IMR-90 (cell line): Measurements from ENCODE around the gene MELTF. TPM values are rescaled to one million over a fixed set of nuclear protein-coding genes. Genes with fewer than 3 reads are reported as not detected.

Experiments used
- ATAC-seq: fragments of 200-7000 bp; cut with Tn5 transposase; 2 replicates; pipeline ENCODE4 v1.9.1; 2020; ENCODE audit warnings: low read depth, mild to moderate bottlenecking, moderate library complexity
- BruUV-seq: library from RNA; stranded (reverse); fragments of 400-500 nt; replicated peaks from 2 replicates; lab custom pipeline; 2021; lab: Mats Ljungman, UMichigan
- CTCF ChIA-PET: fragments of 300-600 bp; formaldehyde crosslinking; extraction: SDS; loops from one replicate; lab custom pipeline; 2021; ENCODE audit warnings: antibody characterized with exemption; lab: Yijun Ruan, JAX
- POLR2A ChIA-PET: fragments of 300-600 bp; sonication (Branson Sonifier 250); formaldehyde crosslinking; loops from one replicate; lab custom pipeline; 2022; ENCODE audit warnings: antibody characterized with exemption; ENCODE audit not compliant: unreplicated experiment; lab: Charles Lee
- DNase-seq: peaks from one replicate; pipeline ENCODE4 v3.0.0; 2013
- H2AFZ ChIP-seq: replicated peaks from 2 replicates; pipeline ENCODE3; 2013; ENCODE audit warnings: low read length, mild to moderate bottlenecking; ENCODE audit not compliant: poor library complexity
- H2AK5ac ChIP-seq: 2 replicates; pipeline ENCODE4 v1.6.1; 2013; ENCODE audit warnings: low read depth, low read length, inconsistent platforms
- H2AK9ac ChIP-seq: replicated peaks from 2 replicates; pipeline ENCODE3; 2013; ENCODE audit warnings: mild to moderate bottlenecking, low read depth, low read length, moderate library complexity; ENCODE audit not compliant: poor library complexity
- H2BK120ac ChIP-seq: 2 replicates; pipeline ENCODE4 v1.6.1; 2013; ENCODE audit warnings: low read depth, low read length, inconsistent platforms
- H2BK15ac ChIP-seq: 3 replicates; pipeline ENCODE4 v1.6.1; 2013; ENCODE audit warnings: low read depth, low read length, inconsistent platforms
- H2BK20ac ChIP-seq: 2 replicates; pipeline ENCODE4 v1.6.1; 2013; ENCODE audit warnings: low read depth, mild to moderate bottlenecking, inconsistent platforms, low read length, moderate library complexity
- H2BK5ac ChIP-seq: 2 replicates; pipeline ENCODE4 v1.6.1; 2013; ENCODE audit warnings: mild to moderate bottlenecking, low read depth, low read length, inconsistent platforms; ENCODE audit not compliant: poor library complexity, severe bottlenecking
- H3K14ac ChIP-seq: replicated peaks from 2 replicates; pipeline ENCODE4 v1.6.1; 2013; ENCODE audit warnings: low read depth, low read length, inconsistent platforms
- H3K18ac ChIP-seq: 2 replicates; pipeline ENCODE4 v1.6.1; 2013; ENCODE audit warnings: low read depth, low read length, control low read depth
- H3K23ac ChIP-seq: 2 replicates; pipeline ENCODE4 v1.6.1; 2013; ENCODE audit warnings: low read depth, low read length, inconsistent platforms
- H3K27ac ChIP-seq: 2 replicates; pipeline ENCODE4 v1.5.1; 2013; ENCODE audit warnings: mild to moderate bottlenecking, control low read depth, low read length; ENCODE audit not compliant: insufficient read depth
- H3K27me3 ChIP-seq: 2 replicates; pipeline ENCODE4 v1.6.1; 2013; ENCODE audit warnings: low read length; ENCODE audit not compliant: control insufficient read depth, insufficient read depth
- H3K36me3 ChIP-seq: 2 replicates; pipeline ENCODE4 v1.6.1; 2013; ENCODE audit warnings: low read length, mixed read lengths; ENCODE audit not compliant: control insufficient read depth, insufficient read depth
- H3K4ac ChIP-seq: 2 replicates; pipeline ENCODE4 v1.6.1; 2013; ENCODE audit warnings: low read depth, low read length, inconsistent platforms
- H3K4me1 ChIP-seq: 2 replicates; pipeline ENCODE4 v1.6.1; 2013; ENCODE audit warnings: low read length, mixed read lengths; ENCODE audit not compliant: control insufficient read depth, insufficient read depth
- H3K4me2 ChIP-seq: 2 replicates; pipeline ENCODE4 v1.6.1; 2013; ENCODE audit warnings: low read depth, mild to moderate bottlenecking, control low read depth, low read length, moderate library complexity
- H3K4me3 ChIP-seq: 2 replicates; pipeline ENCODE4 v1.5.1; 2013; ENCODE audit warnings: low read depth, mild to moderate bottlenecking, control low read depth, low read length, moderate library complexity; ENCODE audit not compliant: insufficient read depth
- H3K56ac ChIP-seq: 2 replicates; pipeline ENCODE4 v1.6.1; 2013; ENCODE audit warnings: low read length, inconsistent platforms; ENCODE audit not compliant: insufficient read depth; ENCODE audit errors: extremely low read depth
- H3K79me1 ChIP-seq, 2 experiments: 2 replicates each; pipeline ENCODE4 v1.6.1; 2013; ENCODE audit warnings: low read length in 2 of 2, inconsistent platforms in 1 of 2, low read depth in 1 of 2
- H3K9ac ChIP-seq: 2 replicates; pipeline ENCODE4 v1.6.1; 2013; ENCODE audit warnings: low read depth, low read length, control low read depth
- H3K9me1 ChIP-seq: 2 replicates; pipeline ENCODE4 v1.6.1; 2013; ENCODE audit warnings: low read length, inconsistent platforms; ENCODE audit not compliant: insufficient read depth
- H3K9me3 ChIP-seq: 2 replicates; pipeline ENCODE4 v1.6.1; 2013; ENCODE audit warnings: low read length; ENCODE audit not compliant: control insufficient read depth, insufficient read depth
- H4K20me1 ChIP-seq: 2 replicates; pipeline ENCODE4 v1.6.1; 2013; ENCODE audit warnings: low read length, inconsistent platforms; ENCODE audit not compliant: insufficient read depth
- H4K5ac ChIP-seq: 2 replicates; pipeline ENCODE4 v1.6.1; 2013; ENCODE audit warnings: mild to moderate bottlenecking, low read depth, low read length, control low read depth
- H4K8ac ChIP-seq, 2 experiments: 2 replicates each; pipeline ENCODE4 v1.6.1; 2013; ENCODE audit warnings: low read depth in 2 of 2, low read length in 2 of 2, control low read depth in 1 of 2, inconsistent platforms in 1 of 2
- H4K91ac ChIP-seq: 2 replicates; pipeline ENCODE4 v1.6.1; 2013; ENCODE audit warnings: low read depth, low read length, inconsistent platforms; ENCODE audit not compliant: insufficient read depth
- BHLHE40 ChIP-seq: fragments of 150-350 bp; IDR thresholded peaks from 2 replicates; pipeline ENCODE4 v1.6.1; 2016; ENCODE audit warnings: mild to moderate bottlenecking, low read depth, low read length
- CHD1 ChIP-seq: IDR thresholded peaks from 2 replicates; pipeline ENCODE4 v1.6.1; 2012; ENCODE audit warnings: low read depth, low read length, improper control_type of control experiment
- CTCF ChIP-seq: conservative IDR thresholded peaks from 2 replicates; pipeline ENCODE4 v1.5.1; 2012; ENCODE audit warnings: mild to moderate bottlenecking, low read depth, low read length, improper control_type of control experiment
- ELK1 ChIP-seq: fragments of 150-350 bp; IDR thresholded peaks from 2 replicates; pipeline ENCODE4 v1.6.1; 2016; ENCODE audit warnings: low read depth, mild to moderate bottlenecking, low read length, moderate library complexity, borderline replicate concordance
- FOS ChIP-seq: fragments of 150-350 bp; IDR thresholded peaks from 2 replicates; pipeline ENCODE4 v1.6.1; 2016; ENCODE audit warnings: low read depth, low read length
- POLR2A ChIP-seq: IDR thresholded peaks from 2 replicates; pipeline ENCODE4 v1.6.1; 2012; ENCODE audit warnings: mild to moderate bottlenecking, low read depth, low read length
- RCOR1 ChIP-seq: IDR thresholded peaks from 2 replicates; pipeline ENCODE4 v1.6.1; 2012; ENCODE audit warnings: mild to moderate bottlenecking, low read length, improper control_type of control experiment; ENCODE audit not compliant: insufficient replicate concordance
- RFX5 ChIP-seq: IDR thresholded peaks from 2 replicates; pipeline ENCODE4 v1.8.0; 2012; ENCODE audit warnings: low read depth, mild to moderate bottlenecking, low read length, moderate library complexity
- SMC3 ChIP-seq: fragments of 150-350 bp; IDR thresholded peaks from 2 replicates; pipeline ENCODE4 v1.6.1; 2016; ENCODE audit warnings: low read depth, mild to moderate bottlenecking, antibody characterized with exemption, low read length, moderate library complexity
- USF2 ChIP-seq: fragments of 150-350 bp; IDR thresholded peaks from 2 replicates; pipeline ENCODE4 v1.6.1; 2017; ENCODE audit warnings: mild to moderate bottlenecking, antibody characterized with exemption, low read length, low read depth
- WGBS, 2 experiments: methylation state at CpG; one replicate each; pipeline versions ENCODE4 v1.1.5 to v1.1.7; 2013; ENCODE audit warnings: missing lambda C conversion rate in 2 of 2; ENCODE audit not compliant: insufficient read length in 1 of 2; ENCODE audit errors: extremely low coverage in 2 of 2; 5-methylcytosine and 5-hydroxymethylcytosine counted together
- dilution Hi-C: fragments of 300-500 bp; cut with HindIII; formaldehyde crosslinking; loops from one replicate; pipeline ENCODE4 v1.14.3; 2018; ENCODE audit warnings: low sequenced_read_pairs; ENCODE audit not compliant: unreplicated experiment
- in situ Hi-C: fragments of 300-500 bp; cut with MboI; formaldehyde crosslinking; loops from 3 replicates; pipeline ENCODE4 v1.14.3; 2019; ENCODE audit warnings: low sequenced_read_pairs, inconsistent platforms, mixed read lengths
- intact Hi-C: fragments of 100-400 bp; cut with micrococcal nuclease; formaldehyde crosslinking; loops from 2 replicates; pipeline ENCODE4 v1.10.0; 2022
- polyA plus RNA-seq, 3 experiments: library from polyadenylated mRNA; depleted of rRNA; stranded (reverse); fragments of >200 nt; gene quantifications; 2 replicates each; pipeline ENCODE4 v1.2.3, GENCODE V29; 2012; ENCODE audit warnings: low replicate concordance in 1 of 3
- total RNA-seq: library from RNA; depleted of rRNA; stranded (reverse); fragments of >200 nt; gene quantifications from 2 replicates; pipeline ENCODE4 v1.2.3, GENCODE V29; 2012

The MELTF gene
- total and polyA plus RNA-seq, 2 of the 4 experiments (the other 2 are of a cell fraction), result 0.18 to 0.50 TPM

- Histone ChIP-seq H2BK5ac (no peak overlapping the region), H3K14ac (no peak overlapping the region), H4K91ac (no peak overlapping the region), H2BK20ac (no peak overlapping the region), H2AK9ac (no peak overlapping the region), H3K9me1 (no peaks in the 10 kb centered on the region), H3K56ac (no peak overlapping the region), H4K5ac (no peak overlapping the region), H3K4me3 (no peak overlapping the region), H2AFZ (no peak overlapping the region), H3K4me2 (no peak overlapping the region), H3K23ac (no peak overlapping the region), H2BK120ac (no peak overlapping the region), H2AK5ac (no peak overlapping the region), H3K36me3 (no peaks in the 10 kb centered on the region), H3K27ac (no peak overlapping the region), H3K79me1 (no peaks in the 10 kb centered on the region), H3K9ac (no peak overlapping the region), H3K18ac (no peak overlapping the region), H3K9me3 (peaks cover 2% of the 10 kb centered on the region; the same call in 1 of the 2 replicates), H3K4ac (no peak overlapping the region), H2BK15ac (no peak overlapping the region), H3K27me3 (peaks cover 13% of the 10 kb centered on the region), H3K4me1 (no peaks in the 10 kb centered on the region), H4K20me1 (no peaks in the 10 kb centered on the region), H4K8ac (no peak overlapping the region)
- BruUV-seq, result no TSS peak
- ChIA-PET CTCF (no interaction called here), POLR2A (no interaction called here)
- in situ Hi-C loops, result no loop called here
- ATAC-seq (no peak), DNase-seq (no peak)
- intact Hi-C loops, result no loop called here
- dilution Hi-C loops, result no loop called here
- no peak for TF ChIP-seq POLR2A
- no peak for TF ChIP-seq CHD1
- TF ChIP-seq ELK1, result no peak
- no peak for TF ChIP-seq USF2
- TF ChIP-seq CTCF, result no peak
- TF ChIP-seq RCOR1, result no peak
- no peak for TF ChIP-seq FOS
- TF ChIP-seq BHLHE40, result no peak
- no peak for TF ChIP-seq RFX5
- no peak for TF ChIP-seq SMC3
- 100% methylated on average over 3 of the region's 6 CpGs; no CpG with 5 or more reads in 1 of the 2 experiments for WGBS, 2 experiments
Observed at GRCh38 chr3:197014024-197014423, 15.6 kb downstream of the MELTF start.
